Right hindlimb (tissue), 1 donor: ENCODE data around the gene ALAS1.

Source experiments
- DNase-seq: peaks from one replicate; pipeline ENCODE4 v3.0.0-alpha.2; 2018

ALAS1 gene

GRCh38 chr3:52237657-52238172 lies 39.8 kb downstream of the ALAS1 start:
- peak; percentile 65 for DNase-seq

- no peak for DNase-seq
Observed at GRCh38 chr3:52238193-52238760, 40.3 kb downstream of the ALAS1 start.

- peak; percentile 91 for DNase-seq
Observed at GRCh38 chr3:52238761-52239701, 41.1 kb downstream of the ALAS1 start, which contains the start of gene TWF2. TSS of gene TWF2 (minus strand) at chr3:52239158. CDS start at chr3:52239016, 142 bp downstream.

- no peak for DNase-seq
Observed at GRCh38 chr3:52240059-52240885, 42.3 kb downstream of the ALAS1 start.

- DNase-seq = no peak
Observed at GRCh38 chr3:52240886-52241370, 43.0 kb downstream of the ALAS1 start.

- DNase-seq = no peak
Observed at GRCh38 chr3:52242039-52242438, 44.1 kb downstream of the ALAS1 start.

GRCh38 chr3:52243791-52244628 lies 46.0 kb downstream of the ALAS1 start:
- no peak for DNase-seq

GRCh38 chr3:52245322-52246263 lies 47.6 kb downstream of the ALAS1 start, which contains the start of gene PPM1M:
TSS of gene PPM1M (plus strand) at chr3:52245759. CDS start at chr3:52245825, 66 bp downstream.
- peak; percentile 72 for DNase-seq

GRCh38 chr3:52246264-52246620 lies 48.3 kb downstream of the ALAS1 start:
- DNase-seq = no peak

- no peak for DNase-seq
Observed at GRCh38 chr3:52246728-52247408, 48.9 kb downstream of the ALAS1 start.

GRCh38 chr3:52247409-52248164 lies 49.6 kb downstream of the ALAS1 start:
- DNase-seq = no peak

GRCh38 chr3:52248165-52248541 lies 50.2 kb downstream of the ALAS1 start:
- DNase-seq = no peak

GRCh38 chr3:52248816-52249547 lies 51.0 kb downstream of the ALAS1 start:
- no peak for DNase-seq

GRCh38 chr3:52249683-52250082 lies 51.7 kb downstream of the ALAS1 start:
- DNase-seq = no peak

GRCh38 chr3:52250122-52250521 lies 52.2 kb downstream of the ALAS1 start:
- no peak for DNase-seq

- no peak for DNase-seq
Observed at GRCh38 chr3:52253314-52254304, 55.6 kb downstream of the ALAS1 start.

GRCh38 chr3:52254608-52255007 lies 56.6 kb downstream of the ALAS1 start:
- no peak for DNase-seq
